Esophagus squamous epithelium (tissue), 5 donors: Measurements from ENCODE around the gene TNNT3. TPM values are rescaled to one million over a fixed set of nuclear protein-coding genes. Genes with fewer than 3 reads are reported as not detected.

ENCODE experiments used
- DNase-seq: peaks from one replicate; lab custom pipeline; 2025; lab: John Stamatoyannopoulos, UW
- H3K27ac ChIP-seq, 4 donors: fragments of 200-600 bp; sonication (generic); one replicate each; pipeline ENCODE4 v1.5.1; 2016 to 2019; ENCODE audit warnings: mild to moderate bottlenecking in 1 of 4
- H3K27me3 ChIP-seq, 4 donors: fragments of 200-600 bp; sonication (generic); 1 replicate in 3 of 4; 2 replicates in 1 of 4; pipeline versions ENCODE4 v1.5.1 to v1.6.0; 2017 to 2021; ENCODE audit warnings: antibody characterized with exemption in 1 of 4
- H3K36me3 ChIP-seq, 3 donors: fragments of 200-600 bp; sonication (generic); one replicate each; pipeline ENCODE4 v1.5.1; 2016 to 2019
- H3K4me1 ChIP-seq, 3 donors: fragments of 200-600 bp; sonication (generic); one replicate each; pipeline ENCODE4 v1.5.1; 2017 to 2019
- H3K4me3 ChIP-seq, 4 donors: fragments of 200-600 bp; sonication (generic); 1 replicate in 3 of 4; 2 replicates in 1 of 4; pipeline ENCODE4 v1.5.1; 2016 to 2019; ENCODE audit warnings: mild to moderate bottlenecking in 2 of 4, moderate library complexity in 1 of 4
- H3K9me3 ChIP-seq, 3 donors: fragments of 200-600 bp; sonication (generic); one replicate each; pipeline ENCODE4 v1.5.1; 2016 to 2019
- CTCF ChIP-seq, 6 experiments: fragments of 450-650 bp in 4 of 6; fragments of 200-600 bp in 2 of 6; sonication (generic) in 2 of 6; IDR thresholded peaks; one replicate each; pipeline ENCODE4 v1.5.1; 2016 to 2019; ENCODE audit warnings: antibody characterized with exemption in 6 of 6, mild to moderate bottlenecking in 4 of 6, moderate library complexity in 4 of 6
- POLR2A ChIP-seq, 4 donors: fragments of 450-650 bp; IDR thresholded peaks; one replicate each; pipeline ENCODE4 v1.6.1; 2017; ENCODE audit warnings: antibody characterized with exemption in 4 of 4, mild to moderate bottlenecking in 4 of 4, moderate library complexity in 3 of 4
- WGBS, 2 donors: methylation state at CpG; one replicate each; pipeline ENCODE4 v1.1.5; 2018; 5-methylcytosine and 5-hydroxymethylcytosine counted together
- intact Hi-C: fragments of 100-400 bp; cut with DNase I; formaldehyde crosslinking; loops from one replicate; pipeline ENCODE4 v1.15.0; 2022
- total RNA-seq, 4 donors: library from RNA; depleted of rRNA; stranded (reverse); fragments of >200 nt; gene quantifications; one replicate each; pipeline ENCODE4 v1.1.0, GENCODE V29; 2016
- donor health status: DM: yes; HTN: yes; CAD: no.

Gene TNNT3
- total RNA-seq, 4 donors from 2014 or later, result 0.76 to 3.1 (median 1.6) TPM; not detected in 1

- Histone ChIP-seq H3K9me3 (no peaks in the 10 kb centered on the region), H3K4me1 (no peaks in the 10 kb centered on the region), H3K27ac (no peak overlapping the region), H3K36me3 (no peaks in the 10 kb centered on the region), H3K4me3 (no peak overlapping the region), H3K27me3 (no peaks in the 10 kb centered on the region)
- TF ChIP-seq POLR2A (IDR thresholded peaks at IDR 0.05) (no peak), CTCF (IDR thresholded peaks at IDR 0.05) (no peak)
- no peak for DNase-seq
- intact Hi-C loops, result no loop called here
- no CpG with 5 or more reads among the region's 24 CpGs for WGBS, 2 donors
These were observed 49.0 kb downstream of the TNNT3 start for GRCh38 chr11:1968454-1969002.

DNA sequence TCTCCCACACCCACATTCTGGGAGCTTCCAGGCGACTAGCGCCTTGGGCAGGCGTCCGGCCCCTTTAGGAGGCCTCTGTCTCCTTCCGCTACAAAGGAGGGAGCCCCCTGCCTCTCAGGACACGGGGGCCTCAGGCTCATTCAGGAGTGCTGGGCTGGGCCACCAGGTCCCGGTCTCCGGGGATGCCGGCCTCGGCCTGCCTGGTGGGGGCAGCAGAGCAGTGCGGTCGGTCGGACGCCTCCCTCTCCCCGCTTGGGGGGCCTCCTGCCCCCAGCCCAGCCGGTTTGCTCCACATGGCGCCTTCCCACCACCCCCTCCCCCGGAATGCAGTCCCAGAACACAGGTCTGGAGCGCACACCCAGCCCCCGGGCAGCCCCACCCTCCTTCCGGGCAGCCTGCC, 49.5 kb downstream of the TNNT3 start:
- Histone ChIP-seq H3K9me3 (no peaks in the 10 kb centered on the region), H3K27ac (no peak overlapping the region), H3K4me3 (no peak overlapping the region), H3K36me3 (no peaks in the 10 kb centered on the region), H3K27me3 (no peaks in the 10 kb centered on the region), H3K4me1 (no peaks in the 10 kb centered on the region)
- no peak for TF ChIP-seq POLR2A (IDR thresholded peaks at IDR 0.05)
- TF ChIP-seq CTCF (IDR thresholded peaks at IDR 0.05), result no peak
- intact Hi-C loops, result no loop called here
- whole genome bisulfite sequencing, 2 donors, result no CpG with 5 or more reads among the region's 21 CpGs
- no peak for DNase-seq

DNA sequence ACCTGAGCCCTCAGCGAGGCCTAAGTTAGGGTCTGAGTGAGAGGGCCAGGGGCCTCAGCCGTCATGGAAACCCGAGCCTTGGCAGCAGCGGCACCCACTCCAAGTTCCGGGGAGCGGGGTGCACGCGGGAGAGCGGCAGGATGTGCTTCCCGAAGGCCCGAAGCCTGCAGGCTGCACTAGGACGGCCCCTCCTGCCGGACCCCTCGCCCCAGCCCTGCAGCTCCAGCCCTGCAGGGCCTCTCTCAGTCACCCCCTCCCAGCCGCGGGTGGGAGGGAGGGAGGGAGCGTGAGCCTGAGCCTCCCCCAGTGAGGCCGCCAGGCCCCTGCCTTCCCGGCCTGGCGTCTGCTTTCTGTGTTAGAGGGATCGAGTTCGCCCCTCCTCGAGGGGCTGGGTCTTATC, 50.3 kb downstream of the TNNT3 start:
- Histone ChIP-seq H3K27ac (no peak overlapping the region), H3K9me3 (no peaks in the 10 kb centered on the region), H3K36me3 (no peaks in the 10 kb centered on the region), H3K27me3 (no peaks in the 10 kb centered on the region), H3K4me1 (no peaks in the 10 kb centered on the region), H3K4me3 (no peak overlapping the region)
- intact Hi-C loops, result no loop called here
- no peak for DNase-seq
- TF ChIP-seq POLR2A (IDR thresholded peaks at IDR 0.05) (no peak), CTCF (IDR thresholded peaks at IDR 0.05) (no peak)
- WGBS, 2 donors, result no CpG with 5 or more reads among the region's 23 CpGs

DNA sequence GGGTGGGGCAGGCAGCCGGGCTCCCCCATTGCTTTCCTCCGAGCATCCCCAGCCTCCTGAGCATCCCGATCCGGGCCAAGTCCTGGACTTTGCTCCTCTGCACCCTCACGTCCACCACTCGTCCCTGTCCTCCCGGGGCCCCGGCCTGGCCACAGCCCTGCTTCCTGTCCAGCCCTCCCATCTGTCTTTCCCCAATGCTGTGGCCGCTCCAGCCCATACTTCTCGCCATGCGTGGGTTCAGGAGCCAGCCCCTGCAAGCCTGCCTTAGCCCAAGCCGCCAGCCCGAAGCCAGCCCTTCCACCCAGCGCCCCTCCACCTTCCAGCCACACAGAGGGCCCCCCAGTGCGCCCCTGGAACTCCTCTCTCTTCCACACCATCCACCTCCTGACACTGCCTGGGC, 51.5 kb downstream of the TNNT3 start:
- no peaks in the 10 kb centered on the region for H3K9me3 ChIP-seq
- intact Hi-C loops, result no loop called here
- H3K27ac ChIP-seq, result no peak overlapping the region
- H3K36me3 ChIP-seq, result no peaks in the 10 kb centered on the region
- DNase-seq, result no peak
- 72 to 97% methylated on average over 6 to 10 of the region's 15 CpGs for WGBS, 2 donors
- TF ChIP-seq POLR2A (IDR thresholded peaks at IDR 0.05) (no peak), CTCF (IDR thresholded peaks at IDR 0.05) (no peak)
- no peaks in the 10 kb centered on the region for H3K27me3 ChIP-seq
- H3K4me3 ChIP-seq, result no peak overlapping the region
- no peaks in the 10 kb centered on the region for H3K4me1 ChIP-seq

DNA sequence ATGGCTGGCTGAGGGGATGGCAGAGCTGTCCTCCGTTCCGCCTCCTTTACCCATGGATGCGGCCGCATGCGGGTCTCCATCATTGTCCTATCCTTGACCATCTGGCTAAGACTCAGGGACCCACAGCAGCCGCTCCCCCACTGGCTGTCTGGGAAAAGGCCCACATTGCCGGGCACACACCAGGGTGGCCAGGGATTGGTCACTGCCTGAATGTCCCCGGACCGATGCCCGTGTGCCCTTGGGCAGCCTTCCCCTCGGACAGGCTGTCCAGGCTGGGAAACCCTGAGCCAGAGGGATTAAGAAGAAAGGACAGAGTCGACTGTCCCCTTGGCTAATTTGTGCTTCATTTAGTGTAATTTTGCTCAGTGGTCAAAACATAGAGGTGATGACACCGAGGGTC, 55.7 kb downstream of the TNNT3 start:
- Histone ChIP-seq H3K9me3 (no peaks in the 10 kb centered on the region), H3K27me3 (no peaks in the 10 kb centered on the region), H3K27ac (no peak overlapping the region), H3K4me1 (no peaks in the 10 kb centered on the region), H3K4me3 (no peak overlapping the region), H3K36me3 (no peaks in the 10 kb centered on the region)
- WGBS, 2 donors, result no CpG with 5 or more reads among the region's 13 CpGs
- no peak for TF ChIP-seq CTCF (IDR thresholded peaks at IDR 0.05)
- TF ChIP-seq POLR2A (IDR thresholded peaks at IDR 0.05), result no peak
- DNase-seq, result no peak
- intact Hi-C loops, result no loop called here
